ENCODE data around the gene NR2F1-AS1.

GRCh38 chr5:93378073-93378472 lies 202.9 kb downstream of the NR2F1-AS1 start:
- TF ChIP-seq CTCF (IDR thresholded peaks at IDR 0.05), result no peak
- no peak for TF ChIP-seq KDM1A (IDR thresholded peaks at IDR 0.05; ENCODE audit: low read depth)
- TF ChIP-seq JUNB (IDR thresholded peaks at IDR 0.05), result no peak
- TF ChIP-seq MAZ (IDR thresholded peaks at IDR 0.05; ENCODE audit: borderline replicate concordance, low read depth, low read length), result no peak
- no peak for TF ChIP-seq CEBPB (IDR thresholded peaks at IDR 0.05)
- no peak for TF ChIP-seq RFX5 (IDR thresholded peaks at IDR 0.05)
- no peak for TF ChIP-seq CHD2 (IDR thresholded peaks at IDR 0.05; ENCODE audit: low read length, partially characterized antibody)

Data from A549 (cell line).